Pancreas (tissue), 10 donors: Measurements from ENCODE around the gene AKAP6. TPM values are rescaled to one million over a fixed set of nuclear protein-coding genes. Genes with fewer than 3 reads are reported as not detected.
A peak's percentile ranks its signal among the peaks of the same experiment; 100 is the strongest.
"Not testable (repeated sequence)": the region's sequence is repeated elsewhere in the genome, so short reads cannot be mapped to it uniquely, and the experiment has no call there.

ENCODE experiments used
- ATAC-seq, 4 donors: fragments of 200-7000 bp; cut with Tn5 transposase; one replicate each; pipeline versions ENCODE4 v1.8.0 to v1.9.1; 2020; ENCODE audit warnings: mild to moderate bottlenecking in 4 of 4, moderate library complexity in 4 of 4
- DNase-seq, 6 donors: peaks; one replicate each; pipeline ENCODE4 v3.0.0-alpha.2; 2020
- FAIRE-seq: peaks from 2 replicates; lab custom pipeline; 2012; peaks lifted over from hg19 to GRCh38; lab: Jason Lieb, UNC
- H3K27ac ChIP-seq, 4 donors: fragments of 200-600 bp; sonication (generic); 1 replicate in 3 of 4; 2 replicates in 1 of 4; pipeline versions ENCODE4 v1.5.0 to v1.8.0; 2020
- H3K27me3 ChIP-seq, 4 donors: fragments of 200-600 bp; one replicate each; pipeline ENCODE4 v1.8.0; 2021
- H3K36me3 ChIP-seq, 3 donors: fragments of 200-600 bp; sonication (generic) in 1 of 3; one replicate each; pipeline versions ENCODE4 v1.5.0 to v1.8.0; 2020 to 2021
- H3K4me1 ChIP-seq, 3 donors: fragments of 200-600 bp; one replicate each; pipeline ENCODE4 v1.8.0; 2021
- H3K4me3 ChIP-seq, 4 donors: fragments of 200-600 bp; sonication (generic) in 2 of 4; one replicate each; pipeline versions ENCODE4 v1.5.0 to v1.8.0; 2020 to 2021
- H3K9me3 ChIP-seq, 4 donors: fragments of 200-600 bp; one replicate each; pipeline ENCODE4 v1.8.0; 2021
- CTCF ChIP-seq, 4 donors: fragments of 200-600 bp; sonication (generic) in 3 of 4; IDR thresholded peaks; one replicate each; pipeline versions ENCODE4 v1.5.0 to v1.8.0; 2021; ENCODE audit warnings: antibody characterized with exemption in 4 of 4
- WGBS, 2 donors: extraction: QIAGEN DNeasy Blood & Tissue Kit; methylation state at CpG; one replicate each; pipeline ENCODE4 v1.1.7; 2013; 5-methylcytosine and 5-hydroxymethylcytosine counted together
- intact Hi-C, 3 donors: fragments of 100-400 bp; cut with DNase I; formaldehyde crosslinking; loops; one replicate each; pipeline versions ENCODE4 v1.11.1 to v1.14.2; 2022
- polyA plus RNA-seq, 2 donors: library from polyadenylated mRNA; stranded (reverse); fragments of 200-250 nt; gene quantifications; one replicate each; pipeline ENCODE4 v1.2.3, GENCODE V29; 2013
- total RNA-seq, 6 donors: library from RNA; stranded (reverse); fragmentation: NEBNext Ultra II Directional in 4 of 6; extraction: Animal tissue kit (Norgen Biotek cat#: 25700) in 4 of 6; gene quantifications; one replicate each; pipeline versions ENCODE4 v1.2.1 to v1.2.4, GENCODE V29; 2021 to 2023
- donor health status: healthy with polysubstance abuse.
- donor health status: DM: no; HTN: no; CAD: no; lungs with moderate emphysema.
- donor health status: DM: no; HTN: no; CAD: no.
- donor health status: control.
- donor health status: control.
- donor health status: Bipolar disorder and iron deficiency.
- donor health status: DM: yes; HTN: yes; CAD: no.
- donor health status: DM: no; HTN: no; CAD: no.
- donor health status: DM: no; HTN: no; CAD: no.
- donor health status: DM: yes; HTN: yes; CAD: no.

AKAP6 gene
- total and polyA plus RNA-seq, 8 donors = 0.34 to 2.2 (median 1.8) TPM

- no peak for TF ChIP-seq CTCF (IDR thresholded peaks at IDR 0.05)
- intact Hi-C loops = no loop called here
- FAIRE-seq (no peak), DNase-seq (no peak), ATAC-seq (no peak)
- Histone ChIP-seq H3K9me3 (no peaks in the 10 kb centered on the region), H3K36me3 (no peaks in the 10 kb centered on the region), H3K27me3 (no peaks in the 10 kb centered on the region), H3K4me3 (no peak overlapping the region), H3K27ac (no peak overlapping the region), H3K4me1 (no peaks in the 10 kb centered on the region)
- WGBS, 2 donors = 74 to 75% methylated on average over 4 of the region's 4 CpGs
Observed at GRCh38 chr14:32366986-32367385, 37.9 kb downstream of the AKAP6 start.

GRCh38 chr14:32367516-32367915, 38.4 kb downstream of the AKAP6 start:
- no peaks in the 10 kb centered on the region for H3K27me3 ChIP-seq
- H3K4me1 ChIP-seq = no peaks in the 10 kb centered on the region
- no peaks in the 10 kb centered on the region for H3K36me3 ChIP-seq
- H3K27ac ChIP-seq = no peak overlapping the region
- ATAC-seq = no peak
- no peak overlapping the region for H3K4me3 ChIP-seq
- intact Hi-C loops = no loop called here
- TF ChIP-seq CTCF (IDR thresholded peaks at IDR 0.05) = no peak
- H3K9me3 ChIP-seq = no peaks in the 10 kb centered on the region
- no peak for DNase-seq
- FAIRE-seq = no peak

- no peak for ATAC-seq
- Histone ChIP-seq H3K9me3 (no peaks in the 10 kb centered on the region), H3K27me3 (no peaks in the 10 kb centered on the region), H3K27ac (no peak overlapping the region), H3K4me3 (no peak overlapping the region), H3K36me3 (no peaks in the 10 kb centered on the region), H3K4me1 (no peaks in the 10 kb centered on the region)
- no peak for FAIRE-seq
- DNase-seq = no peak
- WGBS, 2 donors = 78 to 88% methylated on average over 3 of the region's 3 CpGs
- TF ChIP-seq CTCF (IDR thresholded peaks at IDR 0.05) = no peak
- intact Hi-C loops = no loop called here
Observed at GRCh38 chr14:32368107-32368506, 39.0 kb downstream of the AKAP6 start.

- ATAC-seq = peak in 1 of 4 donors; percentile 46
- no peak overlapping the region for H3K27ac ChIP-seq
- FAIRE-seq = no peak
- no peak overlapping the region for H3K4me3 ChIP-seq
- intact Hi-C loops = no loop called here
- no peaks in the 10 kb centered on the region for H3K36me3 ChIP-seq
- H3K4me1 ChIP-seq = no peaks in the 10 kb centered on the region
- no peaks in the 10 kb centered on the region for H3K27me3 ChIP-seq
- DNase-seq = no peak
- no peak for TF ChIP-seq CTCF (IDR thresholded peaks at IDR 0.05)
- whole genome bisulfite sequencing, 2 donors = 52 to 81% methylated on average over 1 of the region's 1 CpG
- H3K9me3 ChIP-seq = no peaks in the 10 kb centered on the region
Observed at GRCh38 chr14:32370714-32371113, 41.6 kb downstream of the AKAP6 start.

GRCh38 chr14:32372154-32372553, 43.1 kb downstream of the AKAP6 start:
- ATAC-seq (no peak), DNase-seq (no peak), FAIRE-seq (no peak)
- no peak overlapping the region for H3K27ac ChIP-seq
- no peaks in the 10 kb centered on the region for H3K27me3 ChIP-seq
- intact Hi-C loops = no loop called here
- no peaks in the 10 kb centered on the region for H3K36me3 ChIP-seq
- H3K4me3 ChIP-seq = no peak overlapping the region
- WGBS, 2 donors = 57 to 72% methylated on average over 2 of the region's 2 CpGs
- H3K9me3 ChIP-seq = no peaks in the 10 kb centered on the region
- no peaks in the 10 kb centered on the region for H3K4me1 ChIP-seq
- TF ChIP-seq CTCF (IDR thresholded peaks at IDR 0.05) = no peak

GRCh38 chr14:32373174-32373573, 44.1 kb downstream of the AKAP6 start:
- WGBS, 2 donors = 79 to 91% methylated on average over 3 of the region's 3 CpGs
- H3K9me3 ChIP-seq = not testable (repeated sequence)

More at GRCh38 chr14:32373174-32373573, 44.1 kb downstream of the AKAP6 start:
- H3K27ac ChIP-seq, H3K36me3 ChIP-seq, DNase-seq, H3K27me3 ChIP-seq, intact Hi-C loops, H3K4me1 ChIP-seq, ATAC-seq, H3K4me3 ChIP-seq, FAIRE-seq: not testable (repeated sequence)
